AG09319 (cell line): ENCODE results near the gene ASIC3.
"Not testable (repeated sequence)": the region's sequence is repeated elsewhere in the genome, so short reads cannot be mapped to it uniquely, and the experiment has no call there.

Source experiments
- DNase-seq: peaks from one replicate; pipeline ENCODE4 v3.0.0-alpha.2; 2010; ENCODE audit warnings: low read depth; ENCODE audit errors: extremely low read depth
- CTCF ChIP-seq: IDR thresholded peaks from 2 replicates; pipeline ENCODE4 v1.5.1; 2011; ENCODE audit warnings: low read depth, mild to moderate bottlenecking, inconsistent platforms, low read length, moderate library complexity

The ASIC3 gene

GRCh38 chr7:151010307-151011096, 37.8 kb upstream of the ASIC3 start:
- DNase-seq = no peak
- TF ChIP-seq CTCF = no peak

GRCh38 chr7:151011097-151011409, 37.3 kb upstream of the ASIC3 start:
- no peak for TF ChIP-seq CTCF
- DNase-seq = no peak

GRCh38 chr7:151011616-151012015, 36.7 kb upstream of the ASIC3 start:
- DNase-seq = not testable (repeated sequence)

- no peak for DNase-seq
- TF ChIP-seq CTCF = no peak
These were observed 36.2 kb upstream of the ASIC3 start for GRCh38 chr7:151012031-151012692.

GRCh38 chr7:151012911-151013347, 35.4 kb upstream of the ASIC3 start:
- no peak for DNase-seq
- TF ChIP-seq CTCF = peak; percentile 69

GRCh38 chr7:151013356-151013732, 35.0 kb upstream of the ASIC3 start:
- no peak for TF ChIP-seq CTCF
- no peak for DNase-seq

GRCh38 chr7:151013733-151014497, 34.4 kb upstream of the ASIC3 start:
- peak; percentile 42 for DNase-seq
- TF ChIP-seq CTCF = no peak; the same call in none of the 2 replicates
